RPMI8226 (cell line): ENCODE data around the gene TTC7B.

Source experiments
- DNase-seq: peaks from one replicate; pipeline ENCODE4 v3.0.0-alpha.2; 2015

The TTC7B gene

DNA sequence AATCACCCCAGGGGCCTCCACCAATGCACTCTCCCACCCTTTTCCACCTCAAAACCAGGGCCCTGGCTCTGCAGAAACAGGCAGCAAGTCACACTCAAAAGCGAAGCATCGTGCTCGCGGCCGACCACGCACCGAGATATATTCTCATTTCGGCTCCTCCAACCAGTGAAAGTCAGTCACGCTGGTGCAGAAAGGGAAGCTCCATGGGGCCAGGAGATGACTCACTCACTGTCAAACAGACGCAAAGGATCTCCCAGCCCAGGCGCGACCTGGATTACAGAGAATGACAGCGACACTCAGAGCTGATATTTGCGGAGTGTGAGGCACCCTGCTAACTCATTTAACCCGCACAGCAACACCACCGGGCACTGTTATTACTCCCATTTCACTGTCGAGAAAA, 245.8 kb downstream of the TTC7B start:
- DNase-seq: no peak

DNA sequence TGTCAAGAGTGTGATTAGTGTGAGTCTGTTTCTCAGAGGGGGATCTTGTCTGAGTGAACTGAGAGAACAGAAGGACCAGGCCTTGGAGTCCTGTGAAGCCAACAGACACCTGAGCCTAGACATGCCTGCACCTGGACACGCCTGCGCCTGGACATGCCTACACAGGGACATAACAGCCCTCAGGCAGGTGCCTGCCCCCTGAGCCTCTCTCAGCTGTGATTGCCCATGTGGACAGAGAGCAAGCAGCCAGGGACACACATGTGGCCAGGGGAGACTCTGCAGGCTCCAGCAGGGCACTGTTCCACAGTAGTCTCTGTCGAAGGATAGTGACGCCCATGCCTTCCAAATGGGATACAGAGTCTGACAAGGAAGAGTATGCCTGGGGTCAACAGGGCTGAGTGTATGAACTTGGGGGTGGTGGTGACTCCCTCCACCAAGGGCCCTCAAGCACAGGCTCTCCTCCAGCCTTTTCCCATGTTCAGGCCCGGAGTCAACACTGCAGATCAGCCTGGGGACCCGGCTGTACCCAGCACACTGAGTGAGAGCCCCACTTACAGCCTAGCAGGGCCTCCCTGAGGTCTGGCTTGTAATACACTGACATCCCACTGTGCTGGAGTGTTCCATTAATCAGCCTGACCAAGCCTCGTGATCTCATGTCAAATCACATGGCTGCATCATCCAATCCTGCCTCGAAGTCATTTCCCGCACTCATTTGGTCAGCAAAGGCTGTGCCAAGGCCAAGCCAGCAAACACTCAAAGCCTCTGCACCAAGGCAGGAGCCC, 246.4 kb downstream of the TTC7B start:
- no peak for DNase-seq

DNA sequence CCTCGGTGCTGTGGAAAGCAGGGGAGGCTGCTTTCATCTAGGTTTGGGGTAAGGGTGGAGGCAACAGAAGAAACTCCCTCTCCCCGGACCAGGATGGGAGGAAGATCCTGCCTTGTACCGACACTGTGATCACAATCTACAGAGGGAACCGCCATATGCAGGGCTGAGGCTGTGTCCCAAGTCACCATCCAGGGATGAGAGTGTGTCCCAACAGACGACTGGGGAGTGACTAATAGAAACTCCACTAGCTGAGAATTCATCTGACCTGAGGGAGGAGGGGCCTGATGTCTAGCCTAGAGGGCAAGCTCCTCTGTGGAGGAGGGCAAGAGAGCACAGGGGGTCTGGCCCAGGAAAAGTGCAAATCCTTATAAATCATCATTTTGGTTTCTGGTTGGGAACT, 247.0 kb downstream of the TTC7B start:
- no peak for DNase-seq

DNA sequence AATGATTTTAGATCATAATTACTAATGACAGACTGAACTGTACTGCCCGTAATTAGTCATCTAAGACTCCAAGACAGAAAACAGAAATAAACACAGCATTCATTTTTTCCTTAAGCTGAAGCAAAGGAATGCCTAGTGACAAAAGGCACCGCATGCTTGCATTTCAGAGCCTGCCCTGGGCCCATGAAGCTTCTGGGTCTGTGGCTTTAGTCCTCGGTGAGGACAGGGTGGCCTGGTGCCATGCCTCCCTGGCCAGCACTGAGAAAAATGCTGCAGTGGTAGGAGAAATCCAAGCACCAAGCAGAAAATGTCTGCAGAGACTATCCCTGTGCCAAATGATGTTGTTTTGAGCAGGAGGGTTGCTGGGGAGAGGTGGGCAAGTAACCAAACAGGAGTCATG, 247.8 kb downstream of the TTC7B start:
- DNase-seq: no peak

DNA sequence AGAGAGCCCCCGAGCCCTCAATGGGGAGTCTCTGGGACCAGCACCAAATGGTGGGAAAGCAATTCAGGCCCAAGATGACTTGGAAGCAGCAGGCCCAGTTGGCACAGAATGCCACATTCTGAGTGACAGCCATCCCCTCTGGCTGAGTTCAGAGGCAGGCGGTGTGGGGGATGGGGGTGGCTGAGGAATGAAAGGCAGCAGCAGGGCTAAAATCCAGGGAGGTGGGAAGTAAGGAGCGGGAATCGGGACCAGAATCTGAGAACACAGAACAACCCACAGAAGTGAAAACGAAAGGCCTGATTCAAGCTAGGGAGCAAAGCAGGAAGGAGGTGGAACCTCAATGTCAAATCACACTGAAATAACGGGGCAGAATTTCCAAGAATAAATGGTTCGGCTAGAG, 248.2 kb downstream of the TTC7B start:
- no peak for DNase-seq

DNA sequence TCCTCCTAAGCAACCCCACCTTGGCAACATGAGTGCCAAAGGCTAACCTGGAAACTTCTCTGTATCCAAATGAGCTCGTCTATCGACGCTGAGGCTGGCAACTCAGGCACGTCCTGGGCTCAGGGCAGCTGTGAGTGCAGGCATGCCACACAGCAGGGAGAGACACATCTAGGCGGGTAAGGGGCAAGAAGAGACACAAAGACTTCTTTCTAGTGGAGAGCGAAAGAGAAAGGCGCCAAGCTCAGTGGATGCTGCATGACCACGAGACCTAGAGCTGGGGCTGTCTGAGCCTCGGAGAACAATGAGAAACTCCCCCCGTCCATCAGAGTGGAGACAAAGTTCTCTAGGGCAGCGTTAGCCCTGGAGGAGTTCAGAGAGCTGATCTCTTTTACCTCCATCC, 249.0 kb downstream of the TTC7B start:
- no peak for DNase-seq

DNA sequence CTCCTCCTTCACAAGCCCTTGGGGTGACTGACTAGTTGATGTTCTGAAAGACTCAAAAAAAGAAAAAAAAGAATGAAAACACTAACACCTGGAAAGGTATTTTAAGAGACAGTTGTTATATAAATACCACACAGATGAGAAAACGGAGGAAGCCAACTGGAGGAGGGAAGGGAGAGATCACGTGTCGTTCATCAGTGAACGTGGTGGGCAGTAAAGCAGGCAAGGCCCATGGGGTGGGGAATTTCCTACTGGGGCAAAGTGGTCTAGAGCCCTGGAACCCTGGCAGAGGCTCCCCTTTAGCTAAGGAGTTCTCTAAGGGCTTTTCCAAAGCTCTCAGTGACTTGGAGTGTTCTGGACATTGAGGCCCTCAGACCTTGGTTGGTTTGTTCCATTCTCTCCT, 249.7 kb downstream of the TTC7B start:
- no peak for DNase-seq

DNA sequence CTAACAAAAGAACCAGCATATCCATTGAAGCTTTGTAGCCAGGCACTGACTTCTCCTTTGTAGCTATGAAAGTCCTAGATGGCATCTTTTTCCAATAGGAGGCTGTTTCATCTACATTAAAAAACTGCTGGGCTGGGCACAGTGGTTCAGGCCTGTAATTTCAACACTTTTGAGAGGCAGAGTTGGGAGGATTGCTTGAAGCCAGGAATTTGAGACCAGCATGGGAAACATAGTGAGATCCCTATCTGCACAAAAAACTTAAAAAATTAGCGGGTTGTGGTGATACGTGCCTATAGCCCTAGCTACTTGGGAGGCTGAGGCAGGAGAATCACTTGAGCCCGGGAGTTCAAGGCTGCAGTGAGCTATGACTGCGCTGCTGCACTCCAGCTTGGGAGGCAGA, 251.7 kb downstream of the TTC7B start:
- DNase-seq: no peak

DNA sequence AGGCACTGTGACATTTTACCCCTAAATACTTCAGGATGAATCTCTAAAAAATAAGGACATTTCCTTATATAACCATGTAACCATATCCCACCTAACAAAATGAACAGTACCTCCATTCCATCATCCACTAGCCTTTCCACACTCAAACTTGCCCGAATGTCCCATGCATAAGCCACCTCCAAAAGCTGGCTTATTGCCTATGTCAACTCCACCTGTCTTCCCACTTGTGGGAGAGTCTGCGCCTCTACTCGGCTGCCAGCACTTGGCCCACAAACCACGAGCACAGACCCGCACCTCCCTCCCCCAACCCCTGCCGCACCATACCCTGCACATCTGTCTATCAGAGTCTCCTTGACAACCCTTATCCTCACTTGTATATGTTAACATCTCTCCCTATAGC, 253.6 kb downstream of the TTC7B start:
- DNase-seq: no peak

DNA sequence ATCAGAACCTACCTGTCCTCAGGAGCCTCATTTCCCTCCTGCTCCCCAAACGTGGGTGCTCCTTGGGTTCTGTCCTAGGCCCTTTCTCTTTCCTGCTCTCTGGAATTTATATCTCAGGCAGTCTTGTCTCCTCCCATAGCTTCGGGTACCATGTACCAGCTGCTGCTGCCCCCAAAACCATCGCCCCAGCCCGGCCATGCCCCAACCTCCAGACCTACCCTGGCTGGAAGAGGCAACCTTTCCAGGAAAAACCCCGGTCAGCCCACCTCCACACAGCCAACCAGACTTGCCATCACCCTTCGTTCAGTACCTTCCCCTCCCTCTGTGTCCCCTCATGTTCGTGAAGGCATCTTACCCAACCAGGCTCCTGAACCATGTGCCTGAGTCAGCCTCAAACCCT, 254.3 kb downstream of the TTC7B start:
- DNase-seq: no peak

DNA sequence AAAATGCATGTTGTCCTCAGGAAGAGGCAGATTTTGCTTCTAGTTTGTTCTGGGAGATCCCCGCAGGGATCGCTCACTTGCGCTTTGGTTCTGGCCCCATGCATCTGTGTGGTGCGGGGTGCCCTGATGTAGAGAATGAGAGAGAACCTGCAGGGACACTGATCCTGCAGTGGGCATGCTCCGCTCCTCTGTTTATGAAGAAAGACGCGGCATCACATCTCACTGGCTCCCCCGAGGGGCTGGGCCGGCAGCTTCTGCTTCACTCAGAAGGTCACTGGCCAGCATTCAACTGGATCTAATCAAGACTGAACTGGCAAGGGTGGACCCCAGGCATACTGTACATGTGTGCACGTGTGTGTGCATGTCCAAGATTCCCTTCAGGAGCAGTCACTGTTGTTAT, 255.2 kb downstream of the TTC7B start:
- DNase-seq: no peak

DNA sequence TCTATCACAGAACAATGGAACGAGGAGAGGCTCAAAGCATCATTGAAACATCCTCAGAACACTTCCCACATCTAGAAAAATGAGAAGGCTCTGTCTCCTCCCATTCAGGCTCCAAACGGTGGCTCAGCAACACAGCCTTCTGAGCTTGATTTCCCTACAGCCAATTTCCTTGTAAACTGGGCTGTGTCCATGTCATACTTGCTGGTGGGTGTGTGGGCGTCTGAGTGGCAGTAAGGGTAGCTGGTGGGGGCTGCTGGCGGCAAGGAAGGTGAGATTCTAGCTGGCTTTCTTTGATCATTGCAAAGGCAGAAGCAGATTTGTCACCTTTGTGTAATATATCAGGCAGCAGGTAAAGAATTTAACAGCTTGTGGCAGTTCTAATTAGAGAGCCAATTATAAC, 255.7 kb downstream of the TTC7B start:
- no peak for DNase-seq

DNA sequence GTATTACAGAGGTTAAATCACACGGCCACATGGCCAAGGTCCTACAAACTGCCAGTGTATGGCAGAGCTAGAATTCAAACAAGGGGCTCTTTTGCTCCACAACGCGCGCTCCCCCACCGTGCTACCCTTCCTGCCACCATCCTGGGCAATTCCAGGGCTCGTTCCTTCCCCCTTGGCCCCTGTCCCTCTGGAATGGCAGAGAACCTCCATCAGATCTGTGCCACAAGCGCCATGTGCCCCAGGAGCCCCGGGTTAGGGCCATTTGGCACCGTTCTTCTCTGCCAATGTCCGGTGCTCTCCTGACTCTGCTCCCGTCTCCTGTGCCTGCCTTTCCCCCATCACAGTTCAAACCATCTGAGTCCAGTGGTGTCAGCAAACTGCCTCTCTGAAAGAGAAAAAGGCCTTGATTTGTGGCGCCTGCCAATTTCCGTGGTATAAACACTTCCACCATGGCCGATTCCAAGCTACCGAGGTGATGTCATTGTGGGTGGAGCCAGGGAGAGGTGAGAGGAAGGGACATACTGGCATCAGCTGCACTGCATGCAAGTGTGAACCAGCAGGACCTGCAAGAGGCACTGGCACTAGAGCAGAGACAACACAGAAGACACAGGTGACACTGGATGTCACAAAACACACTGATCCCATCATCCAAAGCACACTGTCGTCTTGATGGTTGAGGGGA, 256.3 kb downstream of the TTC7B start:
- peak; percentile 48 for DNase-seq

DNA sequence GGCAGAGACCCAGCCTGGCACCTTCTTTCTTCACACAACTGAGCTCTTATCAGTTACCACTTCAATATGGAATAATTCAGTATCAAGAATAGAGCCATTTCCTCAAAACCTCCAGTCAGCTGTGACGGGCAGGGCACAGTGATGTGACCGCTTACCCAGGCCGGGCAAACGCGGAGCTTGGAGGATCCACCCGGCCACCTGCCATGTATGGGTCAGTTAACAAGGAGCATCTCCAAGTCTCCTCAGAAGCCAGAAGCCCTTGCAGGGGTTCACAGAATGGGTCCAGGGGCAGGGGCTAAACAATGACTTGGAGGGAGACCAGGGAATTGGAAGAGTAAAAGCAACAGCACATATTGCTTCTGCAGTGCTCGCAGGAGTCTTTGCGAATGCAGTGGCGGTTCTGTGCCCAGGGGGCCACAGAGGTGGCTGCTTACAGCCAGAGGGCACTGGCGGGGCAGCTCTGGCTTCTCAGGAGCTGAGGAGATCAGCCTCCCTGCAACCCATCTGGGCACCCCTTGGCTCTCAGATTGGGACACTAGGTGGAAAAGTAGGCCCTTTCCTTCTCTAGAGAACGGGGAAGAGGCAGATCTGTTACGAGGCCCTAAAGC, 257.1 kb downstream of the TTC7B start:
- no peak for DNase-seq

DNA sequence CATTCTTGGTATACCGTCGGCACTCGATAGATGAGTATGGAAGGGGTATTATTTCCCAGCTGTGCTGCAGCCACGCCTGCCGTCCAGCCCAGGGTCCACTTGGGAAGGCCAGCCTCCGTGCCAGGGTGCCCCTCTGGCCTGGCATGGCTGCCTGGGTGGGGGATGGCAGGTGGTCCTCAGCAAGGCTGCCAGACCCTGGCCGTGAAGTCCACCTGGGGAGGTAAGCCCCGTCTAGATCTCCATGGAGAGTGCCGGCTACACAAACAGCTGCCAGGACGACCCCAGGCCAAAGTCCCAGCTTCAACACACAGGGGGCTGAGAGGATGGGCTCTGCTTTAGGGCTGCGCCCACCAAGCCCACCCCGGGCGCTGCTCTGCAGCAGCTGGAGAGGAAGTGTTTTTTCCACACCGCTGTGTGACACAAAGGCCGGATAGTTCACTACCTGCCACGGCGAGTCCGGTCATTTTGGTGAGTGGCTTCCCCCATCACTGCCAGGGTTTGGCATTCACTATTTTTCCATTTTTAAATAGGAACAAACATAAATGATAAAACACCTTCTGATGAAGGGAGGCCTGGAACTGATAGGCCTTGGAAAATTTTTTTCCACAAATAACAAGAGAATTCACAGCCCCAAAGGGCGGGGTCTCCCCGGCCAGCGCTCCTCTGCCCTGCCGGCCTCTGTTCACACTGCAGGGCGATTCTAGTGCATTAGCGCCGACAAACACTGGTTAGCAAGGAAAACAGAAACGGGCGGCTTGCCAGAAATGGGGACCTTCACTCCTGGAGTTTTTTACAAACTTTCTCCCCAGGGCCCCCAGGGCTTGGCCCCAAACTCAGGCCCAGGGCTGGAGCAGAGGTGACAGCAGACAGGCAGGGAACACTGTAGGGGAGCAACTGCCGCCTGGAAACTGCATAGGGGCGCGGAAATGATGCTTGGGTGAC, 257.9 kb downstream of the TTC7B start:
- no peak for DNase-seq

DNA sequence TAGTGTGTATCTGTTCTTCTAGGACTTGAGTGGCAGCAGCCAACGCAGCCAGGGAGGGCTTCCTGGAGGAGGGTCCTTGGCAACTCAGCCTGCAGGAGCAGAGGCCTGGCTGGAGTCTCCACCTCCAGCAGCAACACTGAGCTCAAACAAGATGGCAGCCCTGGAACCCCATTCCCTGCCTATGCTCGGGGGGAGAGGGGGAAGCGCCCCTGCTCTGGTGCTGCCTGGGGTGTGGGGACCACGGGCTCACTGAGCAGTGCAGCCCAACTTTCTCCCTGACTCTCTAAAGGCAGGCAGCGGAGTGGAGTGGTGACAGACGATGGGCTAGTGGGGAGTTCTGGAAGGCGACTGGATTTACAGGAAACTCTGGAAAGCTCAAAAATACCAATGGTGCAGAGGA, 258.7 kb downstream of the TTC7B start:
- no peak for DNase-seq

DNA sequence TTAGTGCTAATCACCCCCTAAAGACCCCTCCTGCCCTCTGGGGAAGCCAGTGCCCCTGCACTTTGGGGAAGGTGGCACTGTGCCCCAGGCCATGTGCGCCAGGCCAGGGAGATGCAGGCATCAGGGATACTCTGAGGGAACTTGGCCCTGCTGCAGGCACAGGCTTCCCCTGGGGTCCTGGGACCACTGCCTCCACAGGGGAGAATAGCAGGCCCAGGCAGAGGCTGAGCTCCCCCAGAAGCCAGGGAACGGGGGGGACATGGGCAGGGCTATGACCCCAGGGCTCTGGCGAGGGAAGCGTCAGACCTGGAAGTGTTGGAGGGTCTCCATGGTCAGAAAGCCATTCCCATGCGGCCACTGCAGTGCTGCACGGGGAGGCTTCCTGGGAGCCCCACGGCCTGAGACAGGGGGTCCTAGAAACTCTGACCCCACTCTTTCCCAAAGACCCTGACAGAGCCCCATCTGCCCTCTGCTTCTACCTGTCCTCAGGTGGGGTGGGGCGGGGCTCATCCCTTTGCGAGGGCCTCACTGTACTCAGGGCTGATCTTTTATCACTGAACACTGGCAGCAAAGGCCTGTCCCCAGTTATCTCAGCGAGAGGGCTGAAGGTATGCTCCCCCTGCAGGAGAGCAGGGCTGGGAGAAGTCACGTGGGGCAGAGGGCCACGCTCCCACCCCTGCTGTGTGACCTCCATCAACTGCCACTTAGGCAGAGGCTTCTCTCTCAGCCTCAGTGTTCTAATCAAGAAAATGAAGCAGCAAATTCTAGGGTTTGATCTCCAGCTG, 259.4 kb downstream of the TTC7B start:
- no peak for DNase-seq

DNA sequence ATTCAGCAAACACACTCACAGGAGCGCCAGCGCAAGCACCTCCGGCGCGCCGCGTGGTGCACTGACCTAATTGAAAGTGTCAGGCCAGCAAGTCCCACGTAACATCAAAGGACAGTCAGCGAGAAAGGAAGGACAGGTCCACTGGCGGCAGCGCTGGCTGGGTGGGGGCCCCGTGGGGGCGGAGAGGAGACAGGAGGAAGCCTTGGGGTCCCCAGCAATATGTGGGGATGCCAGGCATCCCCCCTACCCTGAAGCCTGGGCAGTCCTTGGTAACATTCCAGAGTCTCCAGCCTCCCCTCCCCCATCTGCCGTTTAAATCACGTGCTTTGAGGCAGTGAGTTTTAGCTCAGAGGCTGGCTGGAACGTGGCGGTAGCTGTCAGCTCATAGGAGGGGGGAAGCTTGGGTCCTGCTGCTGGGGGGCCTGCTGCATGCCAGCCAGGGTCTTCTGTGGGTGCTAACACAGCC, 260.2 kb downstream of the TTC7B start:
- DNase-seq: no peak

DNA sequence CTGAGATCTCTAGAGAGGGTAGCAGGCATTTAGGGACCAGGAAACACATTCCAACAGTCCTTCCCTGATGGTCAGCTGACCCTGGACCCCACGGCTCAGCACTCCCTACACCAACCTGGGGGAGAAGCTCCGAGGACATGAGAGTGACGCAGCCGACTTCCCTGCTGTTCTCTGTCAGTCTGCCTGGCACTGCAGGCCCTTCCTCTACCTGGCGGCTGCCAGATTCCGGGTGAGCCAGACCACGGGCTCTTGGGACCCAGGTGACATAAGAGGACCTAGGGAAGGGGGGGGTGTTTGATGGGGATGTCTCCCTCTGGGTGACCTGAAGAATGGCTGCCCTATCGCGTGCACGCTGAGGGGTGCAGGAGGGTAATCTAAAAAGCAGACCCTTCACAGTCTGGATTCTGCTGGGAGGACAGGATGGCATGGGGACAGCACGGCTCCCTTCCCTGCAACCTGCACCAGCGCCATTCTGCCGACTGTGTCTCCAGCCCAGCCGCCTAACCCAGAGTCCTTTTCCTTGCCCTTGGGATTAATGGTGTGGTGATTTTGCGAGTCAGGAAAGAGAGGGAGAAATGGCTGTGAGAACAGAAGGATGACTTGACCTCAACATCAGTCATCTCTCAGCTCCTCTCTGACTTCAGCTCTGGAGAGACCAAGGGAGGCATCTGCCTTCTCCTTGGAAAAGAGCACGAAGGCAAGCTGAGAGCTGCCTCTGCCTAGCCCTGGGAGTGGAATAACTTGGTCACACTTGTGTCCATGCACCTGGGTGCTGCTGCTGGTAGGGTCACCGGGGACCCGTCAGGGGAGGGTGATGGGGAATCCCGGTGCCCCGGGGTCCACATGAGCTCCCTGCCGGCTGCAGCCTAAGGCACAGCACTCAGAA, 260.9 kb downstream of the TTC7B start:
- no peak for DNase-seq

DNA sequence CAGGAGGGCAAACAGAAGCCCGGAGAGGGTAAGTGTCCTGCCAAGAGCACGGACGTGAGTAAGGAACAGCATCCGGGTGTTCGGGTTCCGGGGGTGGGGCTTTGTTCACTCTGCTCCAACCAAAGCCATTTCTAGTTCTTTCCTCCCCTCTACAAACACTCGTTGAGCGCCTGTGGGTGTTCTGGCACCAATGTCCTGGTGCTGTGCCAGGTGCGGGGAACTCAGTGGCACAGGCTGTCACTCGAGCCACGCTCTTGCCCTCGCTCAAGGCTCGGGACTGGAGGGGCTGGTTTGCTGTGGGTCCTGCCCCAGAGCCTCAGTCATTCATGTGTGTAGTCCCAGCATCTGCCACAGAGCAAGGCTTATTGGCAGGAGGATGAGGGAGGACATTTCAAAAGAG, 261.9 kb downstream of the TTC7B start:
- DNase-seq: no peak

DNA sequence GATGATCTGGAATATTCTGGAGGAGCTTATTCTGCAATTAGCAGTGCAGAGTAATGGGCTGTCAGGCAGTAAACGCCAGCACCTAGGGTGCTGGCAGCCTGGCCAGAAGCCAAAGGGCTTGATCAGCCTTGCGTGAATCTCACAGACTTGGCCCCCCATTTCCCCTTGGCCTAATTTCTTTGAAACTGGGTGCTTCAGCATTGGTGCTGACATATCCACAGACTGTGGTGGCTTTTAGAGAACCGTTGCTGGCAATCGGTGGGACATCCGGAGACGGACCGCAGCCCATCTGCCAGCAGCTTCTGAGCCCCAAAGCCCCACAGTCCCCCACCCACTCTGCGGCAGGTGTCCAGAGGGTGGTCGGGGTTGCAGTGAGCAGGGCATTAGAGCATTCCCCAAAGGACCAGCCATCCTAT, 262.3 kb downstream of the TTC7B start:
- no peak for DNase-seq
